GM18517 (cell line): ENCODE results near the gene DYNLT1.
"Not testable (repeated sequence)": the region's sequence is repeated elsewhere in the genome, so short reads cannot be mapped to it uniquely, and the experiment has no call there.

Experiments used
- ATAC-seq: cut with Tn5 transposase; IDR thresholded peaks from one replicate; pipeline ENCODE4 v1.9.1; 2021; ENCODE audit warnings: mild to moderate bottlenecking, moderate library complexity; ENCODE audit not compliant: unreplicated experiment

The DYNLT1 gene

DNA sequence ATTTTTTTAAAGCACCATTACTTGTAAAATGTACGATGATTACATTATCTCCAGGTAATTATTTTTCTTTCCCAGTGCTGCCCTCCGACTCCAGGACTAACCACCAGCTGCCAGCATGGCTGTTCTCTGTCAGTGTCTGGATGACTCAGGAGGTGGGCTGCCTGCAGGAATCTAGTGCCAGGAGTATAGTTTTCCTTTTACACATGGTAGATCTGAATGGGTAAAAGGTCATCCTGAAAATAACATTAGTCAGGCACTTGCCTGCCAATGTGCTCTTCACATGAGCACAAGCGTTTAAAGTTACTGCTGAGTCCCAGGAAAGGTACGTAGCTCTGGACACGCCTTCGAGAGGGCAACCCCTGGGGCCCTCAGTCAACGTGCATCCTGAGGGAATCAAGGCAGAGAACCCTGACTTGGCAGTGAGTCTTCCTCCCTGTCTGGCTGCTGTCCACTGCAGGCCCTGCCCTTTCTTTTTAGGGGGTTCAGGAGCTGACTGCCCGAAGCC, 2.4 kb downstream of the DYNLT1 start:
- ATAC-seq: no peak

DNA sequence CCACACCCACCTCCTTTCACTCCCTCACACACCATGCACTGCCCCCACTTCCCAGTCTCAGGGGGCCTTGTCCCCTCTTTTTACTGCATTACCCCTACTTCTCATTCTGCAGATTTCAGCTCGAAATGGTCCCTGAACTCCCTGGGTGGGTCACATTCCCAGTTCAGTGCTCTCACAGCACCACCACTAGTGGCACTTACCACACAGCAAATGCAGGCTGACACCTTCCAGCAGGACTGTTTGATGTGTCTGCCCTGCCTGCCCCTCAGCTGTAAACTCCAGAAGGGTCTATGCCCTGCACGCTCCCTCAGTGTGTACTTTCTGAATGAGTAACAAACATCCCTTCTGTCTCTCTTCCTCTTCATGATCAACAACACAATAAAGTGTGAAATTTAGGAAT, 4.0 kb downstream of the DYNLT1 start:
- ATAC-seq: no peak

DNA sequence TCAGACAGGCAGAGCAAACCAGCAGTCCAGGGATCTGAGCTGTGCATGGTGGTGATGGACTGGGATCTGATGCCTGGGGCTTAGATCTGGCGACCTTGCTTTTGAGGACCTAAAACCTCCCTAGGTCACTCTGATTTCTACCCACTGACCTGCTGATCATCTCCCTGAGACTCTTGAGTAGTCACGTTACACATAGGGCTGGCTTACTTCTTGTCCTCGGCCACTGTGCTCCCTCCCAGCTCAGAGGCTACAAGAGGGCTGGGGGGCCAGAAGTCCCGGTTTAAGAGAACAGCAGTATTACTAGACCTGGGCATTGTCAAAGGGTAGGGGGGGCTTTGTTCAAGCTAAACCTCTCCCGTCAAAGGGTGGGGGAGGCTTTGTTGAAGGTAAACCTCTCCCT, 5.5 kb downstream of the DYNLT1 start:
- ATAC-seq: no peak

DNA sequence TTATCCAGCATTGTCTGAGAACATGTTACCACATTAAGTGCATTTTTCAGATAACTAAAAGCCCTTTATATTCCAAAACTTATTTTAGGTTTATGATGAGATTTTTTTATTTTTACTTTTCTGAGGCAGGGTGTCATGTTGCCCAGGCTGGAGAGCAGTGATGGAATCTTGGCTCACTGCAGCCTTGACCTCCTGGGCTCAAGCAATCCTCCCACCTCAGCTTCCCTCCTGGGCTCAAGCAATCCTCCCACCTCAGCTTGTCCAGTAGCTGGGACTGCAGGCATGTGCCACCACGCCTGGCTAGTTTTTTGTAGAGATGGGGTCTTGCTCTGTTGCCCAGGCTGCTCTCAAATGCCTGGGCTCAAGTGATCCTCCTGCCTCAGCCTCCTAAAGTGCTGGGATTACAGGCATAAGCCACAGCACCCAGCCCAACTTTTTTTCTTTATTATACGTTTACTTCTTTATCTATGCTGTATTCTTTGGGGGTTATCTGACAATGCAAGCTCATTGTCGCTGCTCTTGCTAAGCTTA, 6.2 kb downstream of the DYNLT1 start:
- ATAC-seq: no peak

- ATAC-seq: no peak
Observed at GRCh38 chr6:158636778-158637177, 7.8 kb downstream of the DYNLT1 start.

- no peak for ATAC-seq
Observed at GRCh38 chr6:158635427-158636073, 9.0 kb downstream of the DYNLT1 start.

DNA sequence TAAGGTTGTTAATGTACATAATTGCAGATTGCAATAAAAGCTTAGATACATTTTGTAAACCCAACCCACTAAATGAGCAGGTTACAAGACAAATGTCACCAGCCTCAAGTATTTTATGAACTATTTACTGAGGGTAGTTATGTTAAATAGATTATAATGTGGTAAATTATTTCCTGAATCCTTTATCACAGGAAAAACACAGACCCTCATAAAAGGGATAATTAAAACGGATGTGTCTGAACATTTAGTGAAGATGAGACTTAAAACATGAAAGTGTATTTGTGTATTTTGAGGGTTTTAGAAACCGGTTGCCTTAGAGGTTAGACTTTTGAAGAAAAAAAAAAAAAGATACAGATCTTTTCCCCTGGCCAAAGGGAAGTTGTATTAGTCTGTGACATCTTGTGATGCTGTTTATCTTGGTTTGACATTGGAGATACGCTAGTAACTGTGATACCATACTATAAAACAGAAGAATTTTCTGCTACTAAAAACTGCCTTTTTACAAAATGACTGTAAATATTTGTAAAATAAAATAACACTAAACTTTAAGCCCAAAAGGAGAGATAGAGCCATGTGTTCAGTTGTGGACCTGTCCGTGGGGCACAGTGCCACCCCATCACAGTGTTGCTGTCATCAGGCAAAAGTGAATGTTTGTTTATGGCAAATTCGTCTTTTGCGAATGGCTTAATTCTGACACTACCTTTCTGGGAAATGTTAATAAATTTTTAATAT, 9.7 kb downstream of the DYNLT1 start:
- ATAC-seq: no peak

- no peak for ATAC-seq
Observed at GRCh38 chr6:158633127-158633526, 11.4 kb downstream of the DYNLT1 start.

- ATAC-seq: not testable (repeated sequence)
Observed at GRCh38 chr6:158632538-158633119, 11.9 kb downstream of the DYNLT1 start.

DNA sequence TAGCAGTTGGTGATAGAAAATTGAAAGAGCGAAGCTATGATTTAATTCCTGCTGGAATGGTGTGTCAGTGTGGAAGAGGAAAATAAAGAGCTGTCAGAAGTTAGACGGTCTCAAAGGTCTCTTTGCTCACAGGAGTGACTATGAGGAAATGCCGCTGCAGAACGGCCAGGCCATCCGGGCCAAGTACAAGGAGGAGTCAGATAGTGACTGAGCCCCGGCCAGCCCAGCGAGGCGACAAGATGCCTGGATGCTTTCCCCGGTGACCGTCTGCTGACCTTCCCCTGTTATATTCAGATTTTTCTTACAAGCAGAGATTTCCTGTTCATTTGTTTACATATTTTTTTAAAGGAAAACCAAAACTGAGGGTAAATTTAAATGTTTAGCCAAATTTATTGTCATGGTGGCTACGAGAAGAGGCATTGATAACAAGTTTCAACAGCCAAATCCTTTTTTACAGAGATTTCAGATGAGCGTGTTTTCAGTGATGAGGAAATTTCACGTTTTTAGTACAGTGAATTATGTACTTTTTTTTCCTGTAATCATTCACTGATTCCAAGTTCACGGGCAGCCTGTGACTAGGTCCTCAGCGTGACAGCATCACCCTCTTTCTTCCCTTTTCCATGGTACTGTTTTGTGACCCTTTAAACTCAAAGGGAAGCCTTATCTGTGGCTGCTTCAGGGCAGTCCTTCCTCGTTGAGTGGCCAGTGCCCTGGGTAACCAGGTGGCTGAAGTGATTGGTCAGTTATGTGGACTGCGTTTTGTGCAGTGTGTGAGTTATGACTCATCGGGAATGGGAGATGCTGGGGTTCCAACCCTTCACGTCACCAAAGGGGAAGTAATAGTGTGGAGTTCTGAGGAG, 12.6 kb downstream of the DYNLT1 start:
- ATAC-seq: no peak

DNA sequence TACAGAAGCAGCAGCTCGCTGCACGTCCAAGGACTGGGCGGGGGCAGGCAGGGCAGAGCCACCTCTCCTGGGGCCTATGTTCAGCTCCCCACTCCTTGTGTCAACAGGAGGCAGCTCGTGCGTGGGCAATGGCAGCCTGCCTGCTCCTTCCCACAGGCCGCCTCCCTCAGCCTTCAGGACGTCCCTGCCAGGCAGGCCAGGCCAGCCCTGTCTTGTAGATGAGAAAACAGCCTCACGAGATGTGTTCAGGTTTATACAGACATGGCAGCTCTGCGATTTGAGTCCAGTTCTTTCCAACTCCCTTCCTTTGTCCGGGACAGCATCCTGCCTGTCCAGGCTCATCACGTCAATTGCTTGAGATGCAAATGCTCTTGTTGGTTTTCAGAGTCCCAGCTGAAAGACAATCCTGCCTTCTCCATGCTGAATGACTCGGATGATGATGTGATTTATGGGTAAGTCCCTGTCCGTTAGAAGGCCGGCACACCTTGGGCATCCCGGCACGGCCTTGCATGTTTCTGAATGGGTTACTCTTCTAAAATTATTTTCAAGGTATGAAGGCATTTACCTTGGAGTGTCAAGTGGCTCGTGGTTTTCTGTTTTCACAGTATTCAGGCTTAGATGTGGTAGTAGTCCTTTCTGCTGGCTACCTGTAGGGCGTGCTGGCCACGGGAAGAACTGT, 13.5 kb downstream of the DYNLT1 start:
- ATAC-seq: no peak

GRCh38 chr6:158629367-158630221, 14.9 kb downstream of the DYNLT1 start:
- no peak for ATAC-seq

GRCh38 chr6:158628542-158628941, 16.0 kb downstream of the DYNLT1 start:
- ATAC-seq: no peak

GRCh38 chr6:158627940-158628211, 16.7 kb downstream of the DYNLT1 start:
- no peak for ATAC-seq

GRCh38 chr6:158627168-158627939, 17.2 kb downstream of the DYNLT1 start:
- no peak for ATAC-seq

DNA sequence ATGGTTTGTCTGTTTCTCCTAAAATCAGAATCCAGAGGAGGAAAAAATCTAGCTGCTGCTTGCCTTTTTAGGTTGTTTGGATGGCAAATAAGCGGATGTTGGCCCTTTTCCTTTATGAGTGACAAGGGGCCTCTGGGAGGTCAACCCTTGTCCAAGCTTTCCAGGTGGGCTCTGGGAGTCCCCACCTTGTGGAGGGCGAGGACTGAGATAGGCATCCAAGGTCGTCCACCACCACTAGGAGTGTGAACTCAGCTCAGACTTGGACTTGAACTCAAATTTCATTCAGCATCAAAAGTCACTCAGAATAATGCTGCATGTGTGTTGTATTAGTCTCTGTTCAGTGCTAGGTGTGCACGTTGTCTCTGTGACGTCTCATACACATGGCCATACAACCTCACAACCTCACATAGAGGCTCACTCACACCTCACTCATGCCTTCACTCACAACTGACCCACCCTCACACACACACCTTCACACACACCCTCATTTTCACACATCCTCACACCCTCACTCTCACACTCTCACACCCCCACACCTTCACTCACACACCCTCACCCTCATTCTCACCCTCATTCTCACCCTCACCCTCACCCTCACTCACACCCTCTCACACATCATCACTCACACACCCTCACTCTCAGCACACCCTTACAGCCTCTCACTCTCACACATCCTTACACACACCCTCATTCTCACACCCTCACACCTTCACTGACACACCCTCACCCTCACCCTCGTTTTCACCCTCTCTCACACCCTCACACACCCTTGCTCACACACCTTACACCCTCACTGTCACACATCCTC, 18.0 kb downstream of the DYNLT1 start:
- ATAC-seq: no peak

GRCh38 chr6:158625881-158626305, 18.6 kb downstream of the DYNLT1 start:
- no peak for ATAC-seq
